Sigmoid colon (tissue), 7 donors: ENCODE data around the gene F12. TPM values are rescaled to one million over a fixed set of nuclear protein-coding genes. Genes with fewer than 3 reads are reported as not detected.

Experiments
- DNase-seq: peaks from one replicate; pipeline ENCODE4 v3.0.0-alpha.2; 2019
- H3K27ac ChIP-seq, 4 donors: fragments of 200-600 bp; sonication (generic); one replicate each; pipeline ENCODE4 v1.5.1; 2016 to 2019; ENCODE audit warnings: mild to moderate bottlenecking in 1 of 4
- H3K27me3 ChIP-seq, 3 donors: fragments of 200-600 bp; sonication (generic); one replicate each; pipeline ENCODE4 v1.5.1; 2019; ENCODE audit warnings: mild to moderate bottlenecking in 1 of 3
- H3K36me3 ChIP-seq, 4 donors: fragments of 200-600 bp; sonication (generic); one replicate each; pipeline ENCODE4 v1.5.1; 2016 to 2019
- H3K4me1 ChIP-seq, 4 donors: fragments of 200-600 bp; sonication (generic); one replicate each; pipeline ENCODE4 v1.5.1; 2017 to 2019
- H3K4me3 ChIP-seq, 4 donors: fragments of 200-600 bp; sonication (generic); one replicate each; pipeline ENCODE4 v1.5.1; 2017 to 2019; ENCODE audit warnings: mild to moderate bottlenecking in 2 of 4, moderate library complexity in 1 of 4
- H3K9me3 ChIP-seq, 4 donors: fragments of 200-600 bp in 3 of 4; sonication (generic) in 3 of 4; one replicate each; pipeline versions ENCODE4 v1.5.1 to v1.6.1; 2013 to 2019
- CTCF ChIP-seq, 4 experiments: fragments of 450-650 bp in 3 of 4; fragments of 200-600 bp in 1 of 4; IDR thresholded peaks; one replicate each; pipeline ENCODE4 v1.5.1; 2016 to 2019; ENCODE audit warnings: antibody characterized with exemption in 4 of 4, mild to moderate bottlenecking in 3 of 4, moderate library complexity in 2 of 4
- EP300 ChIP-seq, 4 donors: sonication (generic); formaldehyde crosslinking; IDR thresholded peaks; one replicate each; pipeline ENCODE4 v1.6.1; 2017; ENCODE audit warnings: antibody characterized with exemption in 4 of 4
- POLR2A ChIP-seq, 2 donors: fragments of 450-650 bp; IDR thresholded peaks; one replicate each; pipeline ENCODE4 v1.6.1; 2016; ENCODE audit warnings: antibody characterized with exemption in 2 of 2, mild to moderate bottlenecking in 2 of 2, moderate library complexity in 2 of 2
- POLR2AphosphoS5 ChIP-seq, 4 donors: sonication (generic); formaldehyde crosslinking; IDR thresholded peaks; one replicate each; pipeline ENCODE4 v1.6.1; 2017; ENCODE audit warnings: antibody characterized with exemption in 4 of 4
- WGBS, 2 donors: extraction: QIAGEN DNeasy Blood & Tissue Kit; methylation state at CpG; one replicate each; pipeline ENCODE4 v1.1.7; 2013; 5-methylcytosine and 5-hydroxymethylcytosine counted together
- intact Hi-C: fragments of 100-400 bp; cut with DNase I; formaldehyde crosslinking; loops from one replicate; pipeline ENCODE4 v1.15.1; 2023
- polyA plus RNA-seq, 3 donors: library from polyadenylated mRNA; stranded (reverse); fragments of 200-250 nt; gene quantifications; one replicate each; pipeline ENCODE4 v1.2.3, GENCODE V29; 2013
- total RNA-seq, 4 donors: library from RNA; depleted of rRNA; stranded (reverse); fragments of >200 nt; gene quantifications; one replicate each; pipeline ENCODE4 v1.1.0, GENCODE V29; 2016
- donor health status: healthy with polysubstance abuse.
- donor health status: Bipolar disorder and iron deficiency.
- donor health status: healthy.

F12 gene
- total and polyA plus RNA-seq, 7 donors, result 0.36 to 14.0 (median 2.2) TPM; not detected in 1

GRCh38 chr5:177412603-177413233 lies 3.4 kb upstream of the F12 start:
- no peaks in the 10 kb centered on the region for H3K27me3 ChIP-seq
- no peak overlapping the region for H3K27ac ChIP-seq
- H3K36me3 ChIP-seq, result no peaks in the 10 kb centered on the region
- intact Hi-C loops, result no loop called here
- WGBS, 2 donors, result 66 to 72% methylated on average over 8 of the region's 8 CpGs
- peaks cover 0 to 6% (median 0%) of the 10 kb centered on the region in 4 donors for H3K4me1 ChIP-seq
- no peak overlapping the region for H3K4me3 ChIP-seq
- TF ChIP-seq EP300 (IDR thresholded peaks at IDR 0.05) (no peak), POLR2AphosphoS5 (IDR thresholded peaks at IDR 0.05) (no peak), CTCF (IDR thresholded peaks at IDR 0.05) (no peak), POLR2A (IDR thresholded peaks at IDR 0.05) (no peak)
- H3K9me3 ChIP-seq, result no peaks in the 10 kb centered on the region
- no peak for DNase-seq

GRCh38 chr5:177410575-177410974 lies 1.2 kb upstream of the F12 start:
- no peak for TF ChIP-seq EP300 (IDR thresholded peaks at IDR 0.05)
- TF ChIP-seq POLR2A (IDR thresholded peaks at IDR 0.05), result no peak
- TF ChIP-seq POLR2AphosphoS5 (IDR thresholded peaks at IDR 0.05), result no peak
- TF ChIP-seq CTCF (IDR thresholded peaks at IDR 0.05), result no peak
- Histone ChIP-seq H3K4me3 (no peak overlapping the region), H3K36me3 (no peaks in the 10 kb centered on the region), H3K27me3 (peaks cover 0 to 4% (median 0%) of the 10 kb centered on the region in 3 donors), H3K27ac (no peak overlapping the region), H3K4me1 (no peaks in the 10 kb centered on the region), H3K9me3 (no peaks in the 10 kb centered on the region)
- no peak for DNase-seq
- 75 to 92% methylated on average over 3 of the region's 3 CpGs for WGBS, 2 donors
- intact Hi-C loops, result no loop called here

GRCh38 chr5:177405805-177406204 lies 3.6 kb downstream of the F12 start:
- Histone ChIP-seq H3K9me3 (no peaks in the 10 kb centered on the region), H3K4me1 (peaks cover 0 to 33% (median 29%) of the 10 kb centered on the region in 4 donors), H3K27ac (no peak overlapping the region), H3K4me3 (no peak overlapping the region), H3K36me3 (no peaks in the 10 kb centered on the region), H3K27me3 (peaks cover 27 to 51% (median 45%) of the 10 kb centered on the region in 3 donors)
- DNase-seq, result no peak
- 64 to 86% methylated on average over 5 of the region's 5 CpGs for WGBS, 2 donors
- intact Hi-C loops, result no loop called here
- no peak for TF ChIP-seq POLR2AphosphoS5 (IDR thresholded peaks at IDR 0.05)
- TF ChIP-seq CTCF (IDR thresholded peaks at IDR 0.05), result no peak
- TF ChIP-seq EP300 (IDR thresholded peaks at IDR 0.05), result no peak
- TF ChIP-seq POLR2A (IDR thresholded peaks at IDR 0.05), result no peak

GRCh38 chr5:177405312-177405711 lies 4.1 kb downstream of the F12 start:
- 86 to 91% methylated on average over 2 of the region's 2 CpGs for WGBS, 2 donors
- intact Hi-C loops, result no loop called here

More at GRCh38 chr5:177405312-177405711, 4.1 kb downstream of the F12 start:
- DNase-seq, result no peak
- Histone ChIP-seq H3K4me1 (peaks cover 0 to 36% (median 33%) of the 10 kb centered on the region in 4 donors), H3K27ac (no peak overlapping the region), H3K36me3 (no peaks in the 10 kb centered on the region), H3K4me3 (no peak overlapping the region), H3K9me3 (no peaks in the 10 kb centered on the region), H3K27me3 (peaks cover 31 to 56% (median 50%) of the 10 kb centered on the region in 3 donors)
- TF ChIP-seq POLR2AphosphoS5 (IDR thresholded peaks at IDR 0.05), result no peak
- no peak for TF ChIP-seq POLR2A (IDR thresholded peaks at IDR 0.05)
- no peak for TF ChIP-seq EP300 (IDR thresholded peaks at IDR 0.05)
- TF ChIP-seq CTCF (IDR thresholded peaks at IDR 0.05), result no peak
